Retinal pigment epithelial cell (primary cell): ENCODE measurements around the gene RALGPS2.

Experiments used
- DNase-seq: peaks from one replicate; pipeline ENCODE4 v3.0.0-alpha.2; 2010; ENCODE audit warnings: low read depth
- H3K4me3 ChIP-seq: 2 replicates; pipeline ENCODE4 v1.5.1; 2011; ENCODE audit warnings: mild to moderate bottlenecking, low read length, control low read depth, moderate library complexity
- CTCF ChIP-seq: conservative IDR thresholded peaks from 2 replicates; pipeline ENCODE4 v1.5.1; 2011; ENCODE audit warnings: low read depth, low read length, control low read depth, inconsistent platforms

The RALGPS2 gene

GRCh38 chr1:178723546-178723945 lies 1.5 kb upstream of the RALGPS2 start:
- TF ChIP-seq CTCF, result no peak
- no peak overlapping the region for H3K4me3 ChIP-seq
- DNase-seq, result peak; percentile 50

DNA sequence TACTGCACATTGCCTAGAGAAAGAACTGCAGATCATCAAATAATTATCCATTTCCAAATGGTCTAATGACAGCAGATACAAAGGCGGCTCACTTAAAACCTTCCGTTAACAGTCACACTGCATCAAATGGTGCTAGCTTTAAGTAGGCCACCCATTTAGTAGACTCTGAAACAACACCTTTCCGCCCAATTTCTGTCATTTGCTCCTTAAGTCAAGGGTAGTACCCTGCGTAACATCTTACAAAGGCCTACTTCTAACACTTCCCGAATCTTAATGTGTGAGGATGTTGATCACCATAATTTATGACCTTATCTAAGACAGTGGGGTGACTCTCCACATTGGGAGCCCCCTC lies 692 bp upstream of the RALGPS2 start:
- TF ChIP-seq CTCF, result no peak
- H3K4me3 ChIP-seq, result peak overlapping the region; percentile 81
- no peak for DNase-seq

DNA sequence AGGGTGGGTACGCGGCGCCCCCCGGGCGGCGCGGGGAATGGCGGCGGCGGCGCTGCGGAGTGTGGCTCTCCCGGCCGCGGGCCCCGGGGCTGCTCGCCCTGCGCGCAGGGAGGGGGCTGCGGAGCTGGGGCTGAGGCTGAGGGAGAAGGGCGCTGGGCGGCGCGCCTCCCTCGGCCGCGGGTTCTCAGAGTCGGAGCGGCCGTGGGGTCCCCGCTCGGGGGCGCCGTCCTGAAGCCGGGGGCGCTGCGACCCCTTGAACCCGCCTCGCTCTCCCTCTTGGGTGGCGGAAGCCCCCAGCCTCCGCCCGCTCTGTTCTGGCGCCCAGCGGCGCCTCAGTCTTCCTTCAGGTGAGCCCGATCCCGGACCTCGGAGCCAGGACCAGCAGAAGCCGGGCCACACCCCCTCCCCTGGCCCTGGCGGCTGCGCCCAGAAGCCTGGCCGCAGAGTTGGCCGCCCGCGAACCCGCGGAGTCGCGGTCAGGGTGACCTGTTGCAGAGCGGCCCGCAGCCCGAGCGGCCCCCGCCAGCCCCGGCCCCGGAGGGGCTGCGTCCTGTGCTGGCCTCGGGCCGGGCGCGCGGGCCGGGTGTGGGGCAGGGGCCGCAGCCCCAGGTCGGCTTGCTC lies 532 bp downstream of the RALGPS2 start:
- peak overlapping the region; percentile 81 for H3K4me3 ChIP-seq
- DNase-seq, result no peak
- TF ChIP-seq CTCF, result peak; percentile 14

GRCh38 chr1:178726087-178726517 lies 1.1 kb downstream of the RALGPS2 start:
- DNase-seq, result peak; percentile 48
- no peak for TF ChIP-seq CTCF
- H3K4me3 ChIP-seq, result peak overlapping the region; percentile 81

- TF ChIP-seq CTCF, result no peak
- peak overlapping the region; percentile 81 for H3K4me3 ChIP-seq
- no peak for DNase-seq
Observed at GRCh38 chr1:178726545-178726944, 1.5 kb downstream of the RALGPS2 start.

DNA sequence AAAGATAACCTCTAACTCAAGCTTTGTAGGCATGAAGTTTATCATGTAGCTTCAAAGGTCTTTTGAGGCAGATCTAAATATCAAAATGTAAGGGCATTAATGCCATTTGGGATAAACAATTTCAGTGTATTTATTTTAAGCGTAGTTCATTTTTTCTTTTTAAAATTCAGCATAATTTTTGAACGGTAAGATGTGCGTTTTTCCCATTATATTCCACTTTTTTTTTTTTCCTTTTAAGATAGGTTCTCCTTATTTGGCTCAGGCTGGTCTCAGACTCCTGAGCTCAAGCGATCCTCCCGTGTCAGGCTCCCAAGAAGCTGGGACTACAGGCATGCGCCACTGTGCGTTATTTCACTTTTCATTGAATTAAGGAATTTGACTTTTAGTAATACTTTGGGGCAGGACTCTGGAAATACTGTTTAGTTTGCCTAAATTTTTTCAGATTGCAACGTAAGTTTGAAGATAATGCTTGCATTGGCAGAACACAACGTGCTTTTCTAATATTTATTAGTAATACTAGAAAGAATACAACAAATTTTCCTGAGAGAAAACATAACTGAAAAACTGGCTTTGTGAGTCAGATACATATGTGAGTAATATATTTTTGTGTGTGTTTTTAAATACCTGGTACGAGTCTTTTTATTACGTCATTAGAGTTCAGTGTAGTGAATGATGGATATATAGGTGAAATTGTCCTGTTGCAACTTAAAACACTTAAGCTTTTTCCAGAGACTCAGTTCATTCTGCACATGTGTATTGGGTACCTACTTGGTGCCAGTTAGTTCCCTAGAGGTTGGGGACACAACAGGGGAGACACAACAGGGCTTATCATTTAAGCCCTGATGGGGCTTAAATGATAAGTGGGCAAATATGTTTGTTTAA lies 2.2 kb downstream of the RALGPS2 start:
- DNase-seq, result no peak
- no peak for TF ChIP-seq CTCF
- no peak overlapping the region for H3K4me3 ChIP-seq

DNA sequence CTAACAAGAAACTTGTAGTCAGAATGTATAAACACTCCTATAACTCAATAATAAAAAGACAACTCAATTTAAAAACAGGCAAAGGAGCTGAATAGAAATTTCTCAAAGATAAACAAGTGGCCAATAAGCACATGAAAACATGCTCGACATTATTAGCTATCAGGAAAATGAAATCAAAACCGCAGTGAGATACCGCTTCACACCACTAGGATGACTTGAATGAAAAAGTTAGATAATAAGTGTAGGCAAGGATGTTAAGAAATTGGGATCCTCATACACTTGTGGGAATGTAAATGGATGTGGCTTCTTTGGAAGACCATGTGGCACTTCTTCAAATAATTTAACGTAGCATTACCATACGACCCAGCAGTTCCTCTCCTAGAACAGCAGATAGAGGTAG lies 8.9 kb downstream of the RALGPS2 start:
- no peak overlapping the region for H3K4me3 ChIP-seq
- DNase-seq, result no peak
- peak; percentile 26 for TF ChIP-seq CTCF
